HEK293 (cell line): ENCODE measurements around the gene PDZRN4.

Experiments used
- CTCF ChIA-PET: fragments of 350-600 bp; formaldehyde crosslinking; extraction: SDS; loops from one replicate; lab custom pipeline; 2021; ENCODE audit warnings: antibody characterized with exemption; lab: Yijun Ruan, JAX
- POLR2A ChIA-PET: fragments of 300-600 bp; formaldehyde crosslinking; extraction: SDS; loops from one replicate; lab custom pipeline; 2020; ENCODE audit warnings: antibody characterized with exemption, inconsistent platforms; lab: Yijun Ruan, JAX
- H3K27ac ChIP-seq: fragments of 200-500 bp; sonication (Bioruptor generic); 2 replicates; pipeline ENCODE4 v1.5.1; 2014; ENCODE audit warnings: low read depth, low read length, control low read depth, inconsistent platforms; ENCODE audit errors: extremely low read depth
- H3K36me3 ChIP-seq, 2 experiments: fragments of 200-500 bp in 1 of 2; sonication (Bioruptor generic) in 1 of 2; 1 replicate in 1 of 2; 2 replicates in 1 of 2; pipeline ENCODE4 v1.5.1; 2014 to 2017; ENCODE audit warnings: inconsistent platforms in 2 of 2, low read length in 2 of 2; ENCODE audit not compliant: control insufficient read depth in 2 of 2, insufficient read depth in 1 of 2
- H3K4me1 ChIP-seq: fragments of 200-500 bp; sonication (Bioruptor generic); 2 replicates; pipeline ENCODE4 v1.5.1; 2014; ENCODE audit warnings: mild to moderate bottlenecking, low read length, inconsistent platforms; ENCODE audit not compliant: control insufficient read depth, insufficient read depth
- H3K4me3 ChIP-seq: 2 replicates; pipeline ENCODE4 v1.5.1; 2011; ENCODE audit warnings: low read depth, mild to moderate bottlenecking, control low read depth, low read length, moderate library complexity
- H3K9me3 ChIP-seq: fragments of 200-500 bp; sonication (Bioruptor generic); 2 replicates; pipeline ENCODE4 v1.5.1; 2014; ENCODE audit warnings: low read depth, low read length, inconsistent platforms; ENCODE audit not compliant: control insufficient read depth, insufficient read depth
- GFI1B ChIP-seq: fragments of 450-650 bp; formaldehyde crosslinking; IDR thresholded peaks from 2 replicates; pipeline ENCODE4 v1.5.1; 2016; ENCODE audit warnings: missing biosample characterization, missing genetic modification characterization
- GLI2 ChIP-seq: fragments of 450-650 bp; formaldehyde crosslinking; IDR thresholded peaks from 2 replicates; pipeline ENCODE4; 2017; ENCODE audit warnings: missing biosample characterization, missing genetic modification characterization, low read depth, borderline replicate concordance
- GLI4 ChIP-seq: fragments of 450-650 bp; formaldehyde crosslinking; IDR thresholded peaks from 2 replicates; pipeline ENCODE4 v1.5.1; 2016; ENCODE audit warnings: missing biosample characterization, missing genetic modification characterization
- PBX3 ChIP-seq: sonication (generic); formaldehyde crosslinking; IDR thresholded peaks from 2 replicates; pipeline ENCODE4 v1.8.1; 2022; ENCODE audit warnings: mild to moderate bottlenecking, moderate library complexity, missing genetic modification reagents
- PRDM1 ChIP-seq: fragments of 450-650 bp; formaldehyde crosslinking; IDR thresholded peaks from 2 replicates; pipeline ENCODE4; 2016; ENCODE audit warnings: missing biosample characterization, missing genetic modification characterization
- ZBTB26 ChIP-seq: fragments of 450-650 bp; formaldehyde crosslinking; optimal IDR thresholded peaks from 2 replicates; pipeline ENCODE3; 2016; ENCODE audit warnings: missing biosample characterization, mild to moderate bottlenecking, missing genetic modification characterization
- ZNF169 ChIP-seq: fragments of 450-650 bp; formaldehyde crosslinking; IDR thresholded peaks from 2 replicates; pipeline ENCODE4 v1.5.1; 2016; ENCODE audit warnings: missing biosample characterization, missing genetic modification characterization
- ZNF221 ChIP-seq: fragments of 450-650 bp; formaldehyde crosslinking; IDR thresholded peaks from 2 replicates; pipeline ENCODE4 v1.5.1; 2017; ENCODE audit warnings: missing biosample characterization, missing genetic modification characterization, borderline replicate concordance
- ZNF514 ChIP-seq: fragments of 450-650 bp; formaldehyde crosslinking; IDR thresholded peaks from 2 replicates; pipeline ENCODE4 v1.5.1; 2016; ENCODE audit warnings: missing biosample characterization, missing genetic modification characterization
- ZNF555 ChIP-seq: fragments of 450-650 bp; formaldehyde crosslinking; conservative IDR thresholded peaks from 2 replicates; pipeline ENCODE4 v1.5.1; 2017; ENCODE audit warnings: missing biosample characterization, mild to moderate bottlenecking, missing genetic modification characterization, inconsistent platforms
- ZNF571 ChIP-seq: fragments of 450-650 bp; formaldehyde crosslinking; IDR thresholded peaks from 2 replicates; pipeline ENCODE4 v1.5.0; 2017; ENCODE audit warnings: missing biosample characterization, missing genetic modification characterization
- ZSCAN5A ChIP-seq: fragments of 450-650 bp; formaldehyde crosslinking; IDR thresholded peaks from 2 replicates; pipeline ENCODE4 v1.5.1; 2016; ENCODE audit warnings: missing biosample characterization, missing genetic modification characterization
- TF ChIP-seq, protein P1 (sequence below): fragments of 450-650 bp; formaldehyde crosslinking; conservative IDR thresholded peaks from 2 replicates; pipeline ENCODE4 v1.5.1; 2016; ENCODE audit warnings: low read depth, missing biosample characterization, missing genetic modification characterization

Gene PDZRN4

GRCh38 chr12:41459111-41459905, 271.2 kb downstream of the PDZRN4 start (continued):
- TF ChIP-seq, protein P1, sequence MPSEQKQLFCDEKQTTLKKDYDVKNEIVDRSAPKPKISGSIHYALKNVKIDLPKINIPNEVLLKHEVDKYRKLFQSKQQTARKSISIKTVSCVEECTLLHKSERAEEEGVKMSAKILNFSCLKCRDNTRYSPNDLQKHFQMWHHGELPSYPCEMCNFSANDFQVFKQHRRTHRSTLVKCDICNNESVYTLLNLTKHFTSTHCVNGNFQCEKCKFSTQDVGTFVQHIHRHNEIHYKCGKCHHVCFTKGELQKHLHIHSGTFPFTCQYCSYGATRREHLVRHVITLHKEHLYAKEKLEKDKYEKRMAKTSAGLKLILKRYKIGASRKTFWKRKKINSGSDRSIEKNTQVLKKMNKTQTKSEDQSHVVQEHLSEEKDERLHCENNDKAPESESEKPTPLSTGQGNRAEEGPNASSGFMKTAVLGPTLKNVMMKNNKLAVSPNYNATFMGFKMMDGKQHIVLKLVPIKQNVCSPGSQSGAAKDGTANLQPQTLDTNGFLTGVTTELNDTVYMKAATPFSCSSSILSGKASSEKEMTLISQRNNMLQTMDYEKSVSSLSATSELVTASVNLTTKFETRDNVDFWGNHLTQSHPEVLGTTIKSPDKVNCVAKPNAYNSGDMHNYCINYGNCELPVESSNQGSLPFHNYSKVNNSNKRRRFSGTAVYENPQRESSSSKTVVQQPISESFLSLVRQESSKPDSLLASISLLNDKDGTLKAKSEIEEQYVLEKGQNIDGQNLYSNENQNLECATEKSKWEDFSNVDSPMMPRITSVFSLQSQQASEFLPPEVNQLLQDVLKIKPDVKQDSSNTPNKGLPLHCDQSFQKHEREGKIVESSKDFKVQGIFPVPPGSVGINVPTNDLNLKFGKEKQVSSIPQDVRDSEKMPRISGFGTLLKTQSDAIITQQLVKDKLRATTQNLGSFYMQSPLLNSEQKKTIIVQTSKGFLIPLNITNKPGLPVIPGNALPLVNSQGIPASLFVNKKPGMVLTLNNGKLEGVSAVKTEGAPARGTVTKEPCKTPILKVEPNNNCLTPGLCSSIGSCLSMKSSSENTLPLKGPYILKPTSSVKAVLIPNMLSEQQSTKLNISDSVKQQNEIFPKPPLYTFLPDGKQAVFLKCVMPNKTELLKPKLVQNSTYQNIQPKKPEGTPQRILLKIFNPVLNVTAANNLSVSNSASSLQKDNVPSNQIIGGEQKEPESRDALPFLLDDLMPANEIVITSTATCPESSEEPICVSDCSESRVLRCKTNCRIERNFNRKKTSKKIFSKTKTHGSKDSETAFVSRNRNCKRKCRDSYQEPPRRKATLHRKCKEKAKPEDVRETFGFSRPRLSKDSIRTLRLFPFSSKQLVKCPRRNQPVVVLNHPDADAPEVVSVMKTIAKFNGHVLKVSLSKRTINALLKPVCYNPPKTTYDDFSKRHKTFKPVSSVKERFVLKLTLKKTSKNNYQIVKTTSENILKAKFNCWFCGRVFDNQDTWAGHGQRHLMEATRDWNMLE (tag by site-specific recombination), result no peak
- TF ChIP-seq ZNF514 (tag by site-specific recombination), result no peak

GRCh38 chr12:41459906-41460214, 271.7 kb downstream of the PDZRN4 start:
- ChIA-PET POLR2A (no interaction called here), CTCF (no interaction called here)
- H3K27ac ChIP-seq, result no peak overlapping the region
- TF ChIP-seq ZNF555 (no peak), GLI4 (tag by site-specific recombination) (no peak), ZBTB26 (no peak), GFI1B (tag by site-specific recombination) (no peak), PRDM1 (tag by site-specific recombination) (no peak)
- no peaks in the 10 kb centered on the region for H3K36me3 ChIP-seq
- H3K4me1 ChIP-seq, result no peaks in the 10 kb centered on the region
- H3K4me3 ChIP-seq, result no peak overlapping the region
- no peaks in the 10 kb centered on the region; the same call in 1 of the 2 replicates for H3K9me3 ChIP-seq

- no peaks in the 10 kb centered on the region for H3K36me3 ChIP-seq
- CTCF ChIA-PET, result interaction anchor here (0.6 kb wide), 1 partner anchor 102 kb away, joined by 3 read pairs; no protein-coding TSS in a partner anchor
- H3K9me3 ChIP-seq, result no peaks in the 10 kb centered on the region; the same call in 1 of the 2 replicates
- H3K4me3 ChIP-seq, result no peak overlapping the region
- TF ChIP-seq PBX3, result no peak
- TF ChIP-seq ZNF169 (tag by site-specific recombination), result no peak
- no peak for TF ChIP-seq ZSCAN5A
- TF ChIP-seq ZNF221 (tag by site-specific recombination), result no peak
- no peak for TF ChIP-seq GLI2 (tag by site-specific recombination)
- TF ChIP-seq ZNF555, result no peak
- no peak for TF ChIP-seq ZNF571 (tag by site-specific recombination)
- POLR2A ChIA-PET, result no interaction called here
- no peak overlapping the region for H3K27ac ChIP-seq
- no peaks in the 10 kb centered on the region for H3K4me1 ChIP-seq
Observed at GRCh38 chr12:41460906-41461305, 272.8 kb downstream of the PDZRN4 start.
